ENCODE measurements around the gene DNAJB8. TPM values are rescaled to one million over a fixed set of nuclear protein-coding genes. Genes with fewer than 3 reads are reported as not detected.

The DNAJB8 gene
- total RNA-seq, 2 donors from 2014 or later = not detected

GRCh38 chr3:128499724-128500275 is 33.1 kb upstream of the DNAJB8 start:
- no peak overlapping the region for H3K4me3 ChIP-seq (ENCODE audit: low read length)
- no peak for DNase-seq
- peaks cover 65% of the 10 kb centered on the region for H3K27me3 Mint-ChIP-seq (ENCODE audit: insufficient read depth)

GRCh38 chr3:128498901-128499530 is 32.3 kb upstream of the DNAJB8 start:
- Histone ChIP-seq H3K9me3 (ENCODE audit: control insufficient read depth, low read length) (no peaks in the 10 kb centered on the region), H3K27ac (ENCODE audit: low read depth, low read length) (no peak overlapping the region), H3K27me3 (ENCODE audit: control insufficient read depth, insufficient read depth, low read length, poor library complexity, severe bottlenecking) (peaks cover 71% of the 10 kb centered on the region), H3K4me1 (ENCODE audit: control insufficient read depth, insufficient read depth, low read length) (peaks cover 3% of the 10 kb centered on the region), H3K36me3 (ENCODE audit: control insufficient read depth, insufficient read depth, low read length) (no peaks in the 10 kb centered on the region), H3K4me3 (ENCODE audit: low read length) (no peak overlapping the region), H3K9ac (ENCODE audit: extremely low read depth, low read length, poor library complexity, severe bottlenecking) (no peak overlapping the region)
- Mint-ChIP-seq H3K9me3 (no peaks in the 10 kb centered on the region), H3K4me3 (no peak overlapping the region), H3K4me1 (peaks cover 6% of the 10 kb centered on the region), H3K27ac (no peak overlapping the region), H3K27me3 (ENCODE audit: insufficient read depth) (peaks cover 72% of the 10 kb centered on the region), H3K36me3 (ENCODE audit: low read depth) (no peaks in the 10 kb centered on the region)
- TF ChIP-seq CTCF (conservative IDR thresholded peaks at IDR 0.05) = no peak
- peak; percentile 43 for DNase-seq
- WGBS, 2 experiments (ENCODE audit: insufficient coverage in 1 of 2, insufficient read length in 1 of 2) = 85 to 88% methylated on average over 10 to 15 of the region's 15 CpGs

More at GRCh38 chr3:128499724-128500275, 33.1 kb upstream of the DNAJB8 start:
- Mint-ChIP-seq H3K27ac (no peak overlapping the region), H3K36me3 (ENCODE audit: low read depth) (no peaks in the 10 kb centered on the region), H3K9me3 (no peaks in the 10 kb centered on the region), H3K4me3 (no peak overlapping the region), H3K4me1 (peaks cover 6% of the 10 kb centered on the region)
- WGBS, 2 experiments (ENCODE audit: insufficient coverage in 1 of 2, insufficient read length in 1 of 2) = 90 to 92% methylated on average over 3 to 4 of the region's 4 CpGs
- Histone ChIP-seq H3K27ac (ENCODE audit: low read depth, low read length) (no peak overlapping the region), H3K9ac (ENCODE audit: extremely low read depth, low read length, poor library complexity, severe bottlenecking) (no peak overlapping the region), H3K9me3 (ENCODE audit: control insufficient read depth, low read length) (no peaks in the 10 kb centered on the region), H3K36me3 (ENCODE audit: control insufficient read depth, insufficient read depth, low read length) (no peaks in the 10 kb centered on the region), H3K27me3 (ENCODE audit: control insufficient read depth, insufficient read depth, low read length, poor library complexity, severe bottlenecking) (peaks cover 63% of the 10 kb centered on the region), H3K4me1 (ENCODE audit: control insufficient read depth, insufficient read depth, low read length) (peaks cover 3% of the 10 kb centered on the region)
- no peak for TF ChIP-seq CTCF (conservative IDR thresholded peaks at IDR 0.05)

- H3K4me3 ChIP-seq (ENCODE audit: low read length) = no peak overlapping the region
- 73 to 75% methylated on average over 4 to 5 of the region's 5 CpGs for WGBS, 2 experiments (ENCODE audit: insufficient coverage in 1 of 2, insufficient read length in 1 of 2)
- peaks cover 79% of the 10 kb centered on the region for H3K27me3 ChIP-seq (ENCODE audit: control insufficient read depth, insufficient read depth, low read length, poor library complexity, severe bottlenecking)
- Mint-ChIP-seq H3K4me1 (peaks cover 9% of the 10 kb centered on the region), H3K4me3 (peak overlapping the region; percentile 57), H3K36me3 (ENCODE audit: low read depth) (no peaks in the 10 kb centered on the region), H3K9me3 (no peaks in the 10 kb centered on the region), H3K27me3 (ENCODE audit: insufficient read depth) (peaks cover 81% of the 10 kb centered on the region), H3K27ac (no peak overlapping the region)
- H3K4me1 ChIP-seq (ENCODE audit: control insufficient read depth, insufficient read depth, low read length) = peaks cover 3% of the 10 kb centered on the region
- no peak overlapping the region for H3K27ac ChIP-seq (ENCODE audit: low read depth, low read length)
- DNase-seq = no peak
- H3K9me3 ChIP-seq (ENCODE audit: control insufficient read depth, low read length) = no peaks in the 10 kb centered on the region
- H3K9ac ChIP-seq (ENCODE audit: extremely low read depth, low read length, poor library complexity, severe bottlenecking) = no peak overlapping the region
- H3K36me3 ChIP-seq (ENCODE audit: control insufficient read depth, insufficient read depth, low read length) = no peaks in the 10 kb centered on the region
- TF ChIP-seq CTCF (conservative IDR thresholded peaks at IDR 0.05) = no peak
Measured at GRCh38 chr3:128498127-128498626, 31.5 kb upstream of the DNAJB8 start.
